Nephron (organoid): ENCODE results near the gene DRC3.
A peak's percentile ranks its signal among the peaks of the same experiment; 100 is the strongest.

ENCODE experiments used
- H3K27ac Mint-ChIP-seq, 3 experiments: 2 replicates each; pipeline ENCODE4 v1.8.0; 2020; ENCODE audit warnings: mixed read lengths in 3 of 3, mild to moderate bottlenecking in 2 of 3, moderate library complexity in 1 of 3
- H3K27me3 Mint-ChIP-seq: 2 replicates; pipeline ENCODE4 v1.8.0; 2021; ENCODE audit warnings: low read depth, mild to moderate bottlenecking, moderate library complexity, mixed read lengths
- H3K36me3 Mint-ChIP-seq: 2 replicates; pipeline ENCODE4 v1.8.0; 2020; ENCODE audit warnings: low read depth, mixed read lengths
- H3K4me1 Mint-ChIP-seq: 2 replicates; pipeline ENCODE4 v1.8.0; 2020; ENCODE audit warnings: mixed read lengths
- H3K4me3 Mint-ChIP-seq, 3 experiments: 2 replicates each; pipeline ENCODE4 v1.8.0; 2020; ENCODE audit warnings: mild to moderate bottlenecking in 3 of 3, mixed read lengths in 3 of 3, moderate library complexity in 2 of 3
- H3K9me3 Mint-ChIP-seq: 2 replicates; pipeline ENCODE4 v1.8.0; 2020; ENCODE audit warnings: mixed read lengths
- TF ChIP-seq, protein P1 (sequence below), 3 experiments: fragments of 200-600 bp; sonication (generic); IDR thresholded peaks; one replicate each; pipeline ENCODE4 v1.5.0; 2021; ENCODE audit warnings: antibody characterized with exemption in 3 of 3; ENCODE audit not compliant: unreplicated experiment in 3 of 3

The DRC3 gene

GRCh38 chr17:17971431-17972125, 1.1 kb upstream of the DRC3 start:
- H3K4me1 Mint-ChIP-seq, result peaks cover 44% of the 10 kb centered on the region
- H3K27ac Mint-ChIP-seq, result peak overlapping the region; percentile 17 to 74 (median 46)
- TF ChIP-seq, protein P1, sequence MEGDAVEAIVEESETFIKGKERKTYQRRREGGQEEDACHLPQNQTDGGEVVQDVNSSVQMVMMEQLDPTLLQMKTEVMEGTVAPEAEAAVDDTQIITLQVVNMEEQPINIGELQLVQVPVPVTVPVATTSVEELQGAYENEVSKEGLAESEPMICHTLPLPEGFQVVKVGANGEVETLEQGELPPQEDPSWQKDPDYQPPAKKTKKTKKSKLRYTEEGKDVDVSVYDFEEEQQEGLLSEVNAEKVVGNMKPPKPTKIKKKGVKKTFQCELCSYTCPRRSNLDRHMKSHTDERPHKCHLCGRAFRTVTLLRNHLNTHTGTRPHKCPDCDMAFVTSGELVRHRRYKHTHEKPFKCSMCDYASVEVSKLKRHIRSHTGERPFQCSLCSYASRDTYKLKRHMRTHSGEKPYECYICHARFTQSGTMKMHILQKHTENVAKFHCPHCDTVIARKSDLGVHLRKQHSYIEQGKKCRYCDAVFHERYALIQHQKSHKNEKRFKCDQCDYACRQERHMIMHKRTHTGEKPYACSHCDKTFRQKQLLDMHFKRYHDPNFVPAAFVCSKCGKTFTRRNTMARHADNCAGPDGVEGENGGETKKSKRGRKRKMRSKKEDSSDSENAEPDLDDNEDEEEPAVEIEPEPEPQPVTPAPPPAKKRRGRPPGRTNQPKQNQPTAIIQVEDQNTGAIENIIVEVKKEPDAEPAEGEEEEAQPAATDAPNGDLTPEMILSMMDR (IDR thresholded peaks at IDR 0.05; ENCODE audit: unreplicated experiment in 3 of 3), result no peak
- no peaks in the 10 kb centered on the region for H3K27me3 Mint-ChIP-seq
- H3K36me3 Mint-ChIP-seq, result no peaks in the 10 kb centered on the region
- H3K4me3 Mint-ChIP-seq, result peak overlapping the region; percentile 85 to 90 (median 90)
- H3K9me3 Mint-ChIP-seq, result no peaks in the 10 kb centered on the region

- no peaks in the 10 kb centered on the region for H3K9me3 Mint-ChIP-seq
- no peaks in the 10 kb centered on the region for H3K36me3 Mint-ChIP-seq
- peak overlapping the region; percentile 96 to 98 (median 97) for H3K4me3 Mint-ChIP-seq
- peak overlapping the region in 2 of 3 experiments; percentile 82 to 89 for H3K27ac Mint-ChIP-seq
- peaks cover 33% of the 10 kb centered on the region for H3K4me1 Mint-ChIP-seq
- TF ChIP-seq, protein P1 (IDR thresholded peaks at IDR 0.05; ENCODE audit: unreplicated experiment in 3 of 3), result no peak
- peaks cover 4% of the 10 kb centered on the region for H3K27me3 Mint-ChIP-seq
These were observed 241 bp downstream of the DRC3 start for GRCh38 chr17:17972952-17973254.

GRCh38 chr17:17975436-17975835, 2.8 kb downstream of the DRC3 start:
- Mint-ChIP-seq H3K9me3 (no peaks in the 10 kb centered on the region), H3K27me3 (peaks cover 8% of the 10 kb centered on the region), H3K36me3 (no peaks in the 10 kb centered on the region), H3K4me1 (peaks cover 20% of the 10 kb centered on the region), H3K4me3 (no peak overlapping the region), H3K27ac (no peak overlapping the region)
- TF ChIP-seq, protein P1 (IDR thresholded peaks at IDR 0.05; ENCODE audit: unreplicated experiment in 3 of 3), result no peak

DNA sequence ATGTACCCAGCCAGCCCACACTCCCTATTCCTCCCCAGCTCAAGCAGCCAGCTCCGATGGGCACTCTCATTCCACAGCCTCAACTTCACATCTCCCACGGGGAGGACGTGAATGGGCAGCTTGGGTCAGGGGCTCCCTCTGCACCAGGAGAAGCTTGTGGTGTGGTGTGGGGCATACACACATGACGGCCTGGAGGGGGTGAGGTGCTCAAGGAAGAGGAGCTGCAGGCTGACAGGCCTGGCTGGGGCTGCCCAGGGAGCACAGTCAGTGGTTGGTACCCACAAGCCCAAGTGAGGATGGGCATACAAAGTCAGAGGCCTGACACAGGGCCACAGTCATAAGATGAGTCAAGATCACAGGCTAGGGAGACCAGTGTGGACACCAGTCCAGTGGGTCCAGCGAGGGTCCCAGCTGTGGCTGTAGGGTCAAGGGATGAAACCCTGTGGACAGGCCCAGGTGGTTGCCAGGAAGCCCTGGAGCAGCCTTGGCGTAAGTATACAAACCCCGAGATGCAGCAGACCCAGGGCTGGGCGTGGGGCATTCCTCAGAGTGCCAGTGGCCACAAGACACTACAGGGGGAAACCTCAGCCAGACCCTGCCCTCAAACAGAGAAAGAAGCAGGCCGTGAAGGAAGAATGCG, 4.4 kb downstream of the DRC3 start:
- peaks cover 8% of the 10 kb centered on the region for H3K27me3 Mint-ChIP-seq
- TF ChIP-seq, protein P1 (IDR thresholded peaks at IDR 0.05; ENCODE audit: unreplicated experiment in 3 of 3), result no peak
- H3K36me3 Mint-ChIP-seq, result no peaks in the 10 kb centered on the region
- peaks cover 9% of the 10 kb centered on the region for H3K4me1 Mint-ChIP-seq
- peak overlapping the region in 2 of 3 experiments; percentile 48 to 56 for H3K27ac Mint-ChIP-seq
- H3K9me3 Mint-ChIP-seq, result no peaks in the 10 kb centered on the region
- no peak overlapping the region for H3K4me3 Mint-ChIP-seq

DNA sequence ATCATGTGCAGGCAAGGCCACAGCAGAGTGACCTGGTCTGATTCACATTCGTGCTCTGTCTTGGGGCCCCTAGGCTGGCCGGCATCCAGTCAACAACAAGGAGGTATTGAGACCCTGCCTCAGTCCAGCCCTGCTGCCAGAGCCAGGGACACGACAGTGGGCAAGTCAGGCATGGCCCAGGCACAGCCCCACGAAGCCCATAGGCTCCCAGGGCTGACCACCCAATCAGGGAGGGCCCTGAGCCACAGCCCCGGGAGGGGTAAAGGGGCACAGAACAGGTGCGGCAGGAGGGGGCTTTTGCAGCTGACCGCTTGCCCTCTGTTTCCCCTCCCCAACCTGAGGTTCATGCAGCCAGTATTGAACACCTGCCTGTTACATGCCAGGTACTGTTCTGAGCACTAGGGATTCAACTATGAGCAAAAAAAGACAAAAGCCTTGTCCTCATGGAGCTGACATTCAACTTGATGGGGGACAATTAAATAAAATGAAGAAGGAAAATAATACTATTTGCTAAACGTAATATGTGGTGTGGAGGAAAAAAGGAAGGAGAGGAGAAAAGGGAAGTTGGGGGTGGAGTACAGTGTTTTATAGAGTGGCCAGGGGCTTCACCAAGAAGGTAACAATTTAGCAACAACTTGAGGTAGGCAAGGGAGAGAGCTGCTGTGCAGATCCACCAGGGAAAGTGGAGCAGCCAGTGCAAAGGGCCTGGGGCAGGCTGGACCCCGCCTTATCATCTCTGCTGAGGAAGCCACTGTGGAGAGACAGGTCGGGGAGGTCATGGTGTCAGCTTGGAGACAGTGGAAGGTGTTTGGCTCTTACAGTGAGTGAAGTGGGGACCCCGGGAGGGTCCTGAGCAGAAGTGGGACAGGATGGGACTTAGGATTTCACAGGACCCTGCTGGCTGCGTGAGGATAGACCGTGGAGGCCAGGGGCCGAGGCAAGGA, 6.1 kb downstream of the DRC3 start:
- peaks cover 8% of the 10 kb centered on the region for H3K27me3 Mint-ChIP-seq
- no peaks in the 10 kb centered on the region for H3K9me3 Mint-ChIP-seq
- H3K27ac Mint-ChIP-seq, result no peak overlapping the region
- no peaks in the 10 kb centered on the region for H3K4me1 Mint-ChIP-seq
- H3K4me3 Mint-ChIP-seq, result no peak overlapping the region
- no peaks in the 10 kb centered on the region for H3K36me3 Mint-ChIP-seq
- TF ChIP-seq, protein P1 (IDR thresholded peaks at IDR 0.05; ENCODE audit: unreplicated experiment in 3 of 3), result no peak
